Skeletal muscle tissue (tissue), 4 donors: ENCODE results near the gene CASK. TPM values are rescaled to one million over a fixed set of nuclear protein-coding genes. Genes with fewer than 3 reads are reported as not detected.
A peak's percentile ranks its signal among the peaks of the same experiment; 100 is the strongest.

Experiments
- H3K27ac ChIP-seq: one replicate; pipeline ENCODE4 v1.7.0; 2013; ENCODE audit warnings: mild to moderate bottlenecking, low read depth, low read length, inconsistent platforms
- H3K27me3 ChIP-seq, 3 donors: one replicate each; pipeline ENCODE4 v1.7.0; 2013; ENCODE audit warnings: low read length in 3 of 3; ENCODE audit not compliant: control insufficient read depth in 3 of 3, insufficient read depth in 3 of 3
- H3K36me3 ChIP-seq, 3 donors: one replicate each; pipeline ENCODE4 v1.7.0; 2013; ENCODE audit warnings: low read length in 3 of 3; ENCODE audit not compliant: control insufficient read depth in 3 of 3, insufficient read depth in 3 of 3
- H3K4me1 ChIP-seq, 3 donors: one replicate each; pipeline ENCODE4 v1.7.0; 2013; ENCODE audit warnings: low read length in 3 of 3, mild to moderate bottlenecking in 3 of 3; ENCODE audit not compliant: control insufficient read depth in 3 of 3, insufficient read depth in 3 of 3
- H3K4me3 ChIP-seq, 3 donors: one replicate each; pipeline ENCODE4 v1.7.0; 2013; ENCODE audit warnings: low read length in 3 of 3
- H3K9ac ChIP-seq, 3 donors: one replicate each; pipeline ENCODE4 v1.7.0; 2013; ENCODE audit warnings: low read length in 3 of 3, mild to moderate bottlenecking in 3 of 3, moderate library complexity in 2 of 3, low read depth in 1 of 3
- H3K9me3 ChIP-seq, 3 donors: one replicate each; pipeline ENCODE4 v1.7.0; 2013; ENCODE audit warnings: low read length in 3 of 3; ENCODE audit not compliant: control insufficient read depth in 3 of 3
- total RNA-seq: library from RNA; depleted of rRNA; stranded (reverse); fragments of >200 nt; gene quantifications from one replicate; pipeline ENCODE4 v1.2.3, GENCODE V29; 2014
- donor health status: Osteomylitis.

CASK gene
- total RNA-seq, 1 donor from 2014 or later: 31.3 TPM

DNA sequence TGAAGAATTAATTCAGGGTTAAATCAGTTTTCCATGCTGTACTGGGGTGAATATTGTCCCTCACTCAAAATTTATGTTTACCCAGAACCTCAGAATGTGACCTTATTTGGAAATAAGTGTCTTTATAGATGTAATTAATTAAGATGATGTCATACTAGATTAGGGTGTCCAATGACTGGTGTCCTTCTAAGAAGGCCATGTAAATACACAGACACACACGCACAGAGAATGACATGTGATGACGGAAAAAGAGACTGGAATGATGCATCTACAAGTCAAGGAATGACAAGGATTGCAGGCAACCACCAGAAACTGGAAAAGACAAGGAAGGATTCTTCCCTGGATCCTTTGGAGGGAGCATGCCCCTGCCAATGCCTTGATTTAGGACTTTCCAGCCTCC, 319.2 kb downstream of the CASK start:
- H3K4me3 ChIP-seq: no peak overlapping the region
- H3K27ac ChIP-seq: no peak overlapping the region
- H3K27me3 ChIP-seq: no peaks in the 10 kb centered on the region
- no peaks in the 10 kb centered on the region for H3K36me3 ChIP-seq
- peaks cover 0 to 2% (median 0%) of the 10 kb centered on the region in 3 donors for H3K4me1 ChIP-seq
- H3K9me3 ChIP-seq: no peaks in the 10 kb centered on the region
- no peak overlapping the region for H3K9ac ChIP-seq

- no peaks in the 10 kb centered on the region for H3K9me3 ChIP-seq
- no peak overlapping the region for H3K4me3 ChIP-seq
- no peak overlapping the region for H3K27ac ChIP-seq
- H3K9ac ChIP-seq: no peak overlapping the region
- no peaks in the 10 kb centered on the region for H3K27me3 ChIP-seq
- H3K36me3 ChIP-seq: no peaks in the 10 kb centered on the region
- H3K4me1 ChIP-seq: peaks cover 0 to 2% (median 0%) of the 10 kb centered on the region in 3 donors
Observed at GRCh38 chrX:41603596-41603995, 319.8 kb downstream of the CASK start.

DNA sequence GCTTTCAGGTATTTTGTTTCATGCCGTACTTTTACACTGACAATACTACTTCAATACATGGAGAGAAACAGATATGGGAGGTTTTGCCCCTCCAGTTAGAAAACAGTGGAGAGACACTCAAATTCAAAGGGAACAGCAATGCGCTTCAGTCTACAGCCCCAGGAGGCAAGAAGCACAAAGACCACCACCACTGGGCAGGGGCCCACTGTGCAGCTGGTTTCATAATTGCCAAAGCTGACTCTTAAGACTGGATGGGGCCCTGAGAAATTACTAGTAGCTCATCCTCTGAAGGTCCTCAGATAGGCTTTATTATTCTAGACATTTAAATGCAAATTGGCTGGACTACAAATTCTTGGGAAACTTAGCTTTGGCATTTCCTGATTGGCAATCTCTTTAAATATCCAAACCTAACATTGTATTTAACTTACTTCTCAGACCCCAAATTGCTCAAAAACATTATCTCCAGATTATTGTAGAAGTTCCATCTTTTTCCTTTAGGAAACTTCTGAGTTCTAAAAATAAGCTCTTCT, 320.5 kb downstream of the CASK start:
- H3K27me3 ChIP-seq: no peaks in the 10 kb centered on the region
- no peak overlapping the region for H3K9ac ChIP-seq
- H3K4me1 ChIP-seq: peaks cover 0 to 2% (median 0%) of the 10 kb centered on the region in 3 donors
- H3K36me3 ChIP-seq: no peaks in the 10 kb centered on the region
- H3K9me3 ChIP-seq: no peaks in the 10 kb centered on the region
- no peak overlapping the region for H3K4me3 ChIP-seq
- H3K27ac ChIP-seq: no peak overlapping the region

- no peak overlapping the region for H3K9ac ChIP-seq
- no peaks in the 10 kb centered on the region for H3K27me3 ChIP-seq
- no peak overlapping the region for H3K27ac ChIP-seq
- H3K4me1 ChIP-seq: peaks cover 0 to 2% (median 0%) of the 10 kb centered on the region in 3 donors
- no peaks in the 10 kb centered on the region for H3K9me3 ChIP-seq
- no peaks in the 10 kb centered on the region for H3K36me3 ChIP-seq
- H3K4me3 ChIP-seq: no peak overlapping the region
Observed at GRCh38 chrX:41600291-41600690, 323.1 kb downstream of the CASK start.

- Histone ChIP-seq H3K4me1 (peaks cover 0 to 2% (median 0%) of the 10 kb centered on the region in 3 donors), H3K9me3 (no peaks in the 10 kb centered on the region), H3K9ac (no peak overlapping the region), H3K27me3 (no peaks in the 10 kb centered on the region), H3K4me3 (no peak overlapping the region), H3K27ac (no peak overlapping the region), H3K36me3 (no peaks in the 10 kb centered on the region)
Observed at GRCh38 chrX:41599507-41599906, 323.8 kb downstream of the CASK start.

- Histone ChIP-seq H3K4me3 (no peak overlapping the region), H3K36me3 (no peaks in the 10 kb centered on the region), H3K9me3 (no peaks in the 10 kb centered on the region), H3K27ac (no peak overlapping the region), H3K4me1 (no peaks in the 10 kb centered on the region), H3K27me3 (no peaks in the 10 kb centered on the region), H3K9ac (no peak overlapping the region)
Observed at GRCh38 chrX:41596596-41596995, 326.8 kb downstream of the CASK start.

DNA sequence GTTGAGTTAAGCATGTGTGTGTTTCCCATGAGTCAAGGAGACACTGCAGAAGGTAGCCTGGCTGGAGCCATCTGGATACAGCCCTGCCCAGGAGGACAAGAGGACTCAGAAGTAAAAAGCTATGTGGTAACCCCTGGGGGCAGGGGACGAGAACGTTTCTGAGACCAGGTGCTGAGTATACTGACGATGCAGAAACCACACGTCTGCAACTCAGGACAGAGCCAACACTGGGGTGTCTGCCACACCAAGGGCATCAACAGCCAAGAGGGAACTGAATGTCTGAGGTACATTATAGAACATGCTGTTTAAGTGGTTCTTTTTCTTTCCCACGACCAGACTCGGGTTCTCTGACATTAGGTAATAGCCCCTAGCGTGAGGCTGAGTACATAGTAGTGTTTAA, 328.7 kb downstream of the CASK start:
- Histone ChIP-seq H3K9me3 (no peaks in the 10 kb centered on the region), H3K27ac (no peak overlapping the region), H3K9ac (no peak overlapping the region), H3K4me3 (no peak overlapping the region), H3K27me3 (no peaks in the 10 kb centered on the region), H3K4me1 (no peaks in the 10 kb centered on the region), H3K36me3 (no peaks in the 10 kb centered on the region)

DNA sequence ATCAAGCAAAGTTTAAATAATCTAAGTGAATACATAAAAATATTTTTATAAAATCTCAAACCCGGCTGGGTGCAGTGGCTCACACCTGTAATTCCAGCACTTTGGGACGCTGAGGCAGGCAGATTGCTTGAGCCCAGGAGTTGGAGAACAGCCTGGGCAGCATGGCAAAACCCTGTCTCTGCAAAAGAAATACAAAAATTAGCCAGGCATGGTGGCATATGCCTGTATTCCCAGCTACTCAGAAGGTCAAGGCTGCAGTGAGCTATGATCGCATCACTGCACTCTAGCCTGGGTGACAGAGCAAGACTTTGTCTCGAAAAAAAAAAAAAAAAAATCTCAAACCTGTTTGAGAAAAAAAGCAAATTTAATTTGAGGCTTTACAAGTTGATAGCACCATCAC, 331.4 kb downstream of the CASK start:
- Histone ChIP-seq H3K27ac (no peak overlapping the region), H3K4me1 (no peaks in the 10 kb centered on the region), H3K36me3 (no peaks in the 10 kb centered on the region), H3K27me3 (no peaks in the 10 kb centered on the region), H3K4me3 (no peak overlapping the region), H3K9me3 (no peaks in the 10 kb centered on the region), H3K9ac (no peak overlapping the region)

GRCh38 chrX:41590641-41591040, 332.7 kb downstream of the CASK start:
- H3K36me3 ChIP-seq: no peaks in the 10 kb centered on the region
- H3K4me1 ChIP-seq: no peaks in the 10 kb centered on the region
- no peak overlapping the region for H3K27ac ChIP-seq
- H3K9me3 ChIP-seq: no peaks in the 10 kb centered on the region
- no peak overlapping the region for H3K9ac ChIP-seq
- no peak overlapping the region for H3K4me3 ChIP-seq
- H3K27me3 ChIP-seq: no peaks in the 10 kb centered on the region

- H3K27me3 ChIP-seq: no peaks in the 10 kb centered on the region
- H3K9me3 ChIP-seq: no peaks in the 10 kb centered on the region
- H3K27ac ChIP-seq: no peak overlapping the region
- H3K4me1 ChIP-seq: no peaks in the 10 kb centered on the region
- H3K9ac ChIP-seq: no peak overlapping the region
- peak overlapping the region in 1 of 3 donors; percentile 16 for H3K4me3 ChIP-seq
- no peaks in the 10 kb centered on the region for H3K36me3 ChIP-seq
Observed at GRCh38 chrX:41589634-41590270, 333.6 kb downstream of the CASK start.
